Measurements from ENCODE around the gene ZNF853.

Gene ZNF853

GRCh38 chr7:6588566-6588965, 26.8 kb upstream of the ZNF853 start:
- CTCF ChIA-PET: interaction anchor here (1.5 to 6.8 kb wide), 3 partner anchors 14 to 73 kb away, joined by 4 to 69 read pairs (median 10); partner anchors contain the start of gene ZDHHC4
- POLR2A ChIA-PET: no interaction called here
- DNase-seq (ENCODE audit: extremely low spot score): no peak
- no peak for TF ChIP-seq CTCF (IDR thresholded peaks at IDR 0.05; ENCODE audit: control extremely low read depth, extremely low read depth, low read depth, missing control alignments)

GRCh38 chr7:6589151-6589828, 26.1 kb upstream of the ZNF853 start:
- ChIA-PET CTCF (interaction anchor here (0.9 to 6.8 kb wide), 11 partner anchors 9 to 122 kb away, joined by 3 to 69 read pairs (median 4); partner anchors contain the start of gene ZDHHC4), POLR2A (interaction anchor here (1.7 kb wide), 1 partner anchor 11 kb away, joined by 6 read pairs; no protein-coding TSS in a partner anchor)
- no peak for TF ChIP-seq CTCF (IDR thresholded peaks at IDR 0.05; ENCODE audit: control extremely low read depth, extremely low read depth, low read depth, missing control alignments)
- no peak for DNase-seq (ENCODE audit: extremely low spot score)

GRCh38 chr7:6589829-6590644, 25.4 kb upstream of the ZNF853 start, which contains the start of gene INTS15:
INTS15 (plus strand) TSS chr7:6590021; CDS start chr7:6590284, 263 bp downstream.
- POLR2A ChIA-PET: interaction anchor here (1.7 kb wide), 1 partner anchor 10 kb away, joined by 6 read pairs; no protein-coding TSS in a partner anchor

GRCh38 chr7:6590645-6591110, 24.7 kb upstream of the ZNF853 start:
- TF ChIP-seq CTCF (IDR thresholded peaks at IDR 0.05; ENCODE audit: control extremely low read depth, extremely low read depth, low read depth, missing control alignments): no peak
- CTCF ChIA-PET: interaction anchor here (0.9 to 6.8 kb wide), 11 partner anchors 10 to 267 kb away, joined by 3 to 69 read pairs (median 4); partner anchors contain the start of gene ZDHHC4
- POLR2A ChIA-PET: interaction anchor here (1.7 kb wide), 1 partner anchor 9 kb away, joined by 6 read pairs; no protein-coding TSS in a partner anchor
- DNase-seq (ENCODE audit: extremely low spot score): no peak

More at GRCh38 chr7:6589829-6590644, 25.4 kb upstream of the ZNF853 start, which contains the start of gene INTS15:
- CTCF ChIA-PET: interaction anchor here (0.9 to 6.8 kb wide), 14 partner anchors 9 to 268 kb away, joined by 3 to 69 read pairs (median 4); partner anchors contain the start of gene ZDHHC4
- TF ChIP-seq CTCF (IDR thresholded peaks at IDR 0.05; ENCODE audit: control extremely low read depth, extremely low read depth, low read depth, missing control alignments): peak; percentile 88
- peak; percentile 92 for DNase-seq (ENCODE audit: extremely low spot score)

GRCh38 chr7:6600093-6600492, 15.3 kb upstream of the ZNF853 start:
- ChIA-PET POLR2A (interaction anchor here (1.6 kb wide), 1 partner anchor 10 kb away, joined by 6 read pairs; the partner anchor contains the start of gene INTS15), CTCF (interaction anchor here (1.2 kb wide), 1 partner anchor 84 kb away, joined by 5 read pairs; no protein-coding TSS in a partner anchor)
- no peak for DNase-seq (ENCODE audit: extremely low spot score)
- no peak for TF ChIP-seq CTCF (IDR thresholded peaks at IDR 0.05; ENCODE audit: control extremely low read depth, extremely low read depth, low read depth, missing control alignments)

GRCh38 chr7:6604458-6604857, 11.0 kb upstream of the ZNF853 start:
- ChIA-PET CTCF (interaction anchor here (0.8 kb wide), 1 partner anchor 25 kb away, joined by 3 read pairs; no protein-coding TSS in a partner anchor), POLR2A (no interaction called here)
- DNase-seq (ENCODE audit: extremely low spot score): no peak
- TF ChIP-seq CTCF (IDR thresholded peaks at IDR 0.05; ENCODE audit: control extremely low read depth, extremely low read depth, low read depth, missing control alignments): no peak

Data from GM10248 (cell line).